Ovary (tissue), 9 donors: Measurements from ENCODE around the gene BAK1. TPM values are rescaled to one million over a fixed set of nuclear protein-coding genes. Genes with fewer than 3 reads are reported as not detected.
A peak's percentile ranks its signal among the peaks of the same experiment; 100 is the strongest.

Experiments used
- DNase-seq, 5 donors: peaks; one replicate each; pipeline ENCODE4 v3.0.0-alpha.2; 2019 to 2020
- H3K27ac ChIP-seq, 2 donors: fragments of 200-600 bp; one replicate each; pipeline versions ENCODE4 v1.5.1 to v1.8.0; 2019 to 2022
- H3K27me3 ChIP-seq: fragments of 200-600 bp; one replicate; pipeline ENCODE4 v1.8.0; 2022
- H3K36me3 ChIP-seq: fragments of 200-600 bp; sonication (generic); one replicate; pipeline ENCODE4 v1.5.1; 2019
- H3K4me1 ChIP-seq: one replicate; pipeline ENCODE4 v1.8.1; 2013; ENCODE audit warnings: mild to moderate bottlenecking, moderate library complexity; ENCODE audit not compliant: insufficient read depth
- H3K4me3 ChIP-seq: fragments of 200-600 bp; sonication (generic); one replicate; pipeline ENCODE4 v1.5.1; 2017
- H3K9me3 ChIP-seq, 2 donors: fragments of 200-600 bp in 1 of 2; sonication (generic) in 1 of 2; one replicate each; pipeline versions ENCODE4 v1.5.1 to v1.8.1; 2013 to 2019; ENCODE audit warnings: mild to moderate bottlenecking in 1 of 2, moderate library complexity in 1 of 2
- CTCF ChIP-seq, 3 donors: fragments of 450-650 bp in 2 of 3; fragments of 200-600 bp in 1 of 3; IDR thresholded peaks; one replicate each; pipeline versions ENCODE4 v1.5.1 to v1.8.0; 2016 to 2022; ENCODE audit warnings: antibody characterized with exemption in 3 of 3, mild to moderate bottlenecking in 1 of 3
- EP300 ChIP-seq: sonication (generic); formaldehyde crosslinking; IDR thresholded peaks from one replicate; pipeline ENCODE4 v1.6.1; 2017; ENCODE audit warnings: antibody characterized with exemption
- POLR2A ChIP-seq: fragments of 450-650 bp; IDR thresholded peaks from one replicate; pipeline ENCODE4 v1.6.1; 2017; ENCODE audit warnings: antibody characterized with exemption, mild to moderate bottlenecking, moderate library complexity
- WGBS, 3 donors: extraction: QIAGEN DNeasy Blood & Tissue Kit in 1 of 3; methylation state at CpG; one replicate each; pipeline versions ENCODE4 v1.1.5 to v1.1.7; 2013 to 2017; 5-methylcytosine and 5-hydroxymethylcytosine counted together
- intact Hi-C, 4 donors: fragments of 100-400 bp; cut with DNase I; formaldehyde crosslinking; loops; one replicate each; pipeline versions ENCODE4 v1.11.0 to v1.15.1; 2022 to 2023
- polyA plus RNA-seq, 2 donors: library from polyadenylated mRNA; stranded (reverse); fragments of 200-250 nt in 1 of 2; fragments of 350-450 nt in 1 of 2; fragmentation: Illumina TruSeq in 1 of 2; extraction: RNeasy Lipid Tissue Mini Kit (QIAGEN cat#74804) in 1 of 2; gene quantifications; one replicate each; pipeline ENCODE4 v1.2.3, GENCODE V29; 2013 to 2014
- total RNA-seq, 7 donors: library from RNA; depleted of rRNA in 2 of 7; stranded (reverse); fragments of >200 nt in 2 of 7; fragmentation: NEBNext Ultra II Directional in 3 of 7; extraction: Animal tissue kit (Norgen Biotek cat#: 25700) in 3 of 7; gene quantifications; one replicate each; pipeline versions ENCODE4 v1.1.0 to v1.2.4, GENCODE V29; 2016 to 2023
- donor health status: DM: no; HTN: no; CAD: no; lungs with moderate emphysema.
- donor health status: DM: no; HTN: no; CAD: no.
- donor health status: Bipolar disorder and iron deficiency.
- donor health status: DM: yes; HTN: yes; CAD: no.
- donor health status: DM: no; HTN: no; CAD: no.
- donor health status: DM: yes; HTN: yes; CAD: no.

BAK1 gene
- total and polyA plus RNA-seq, 9 donors = 3.9 to 16.9 (median 10.4) TPM

- Histone ChIP-seq H3K36me3 (no peaks in the 10 kb centered on the region), H3K4me3 (no peak overlapping the region), H3K9me3 (no peaks in the 10 kb centered on the region), H3K27me3 (no peaks in the 10 kb centered on the region), H3K27ac (no peak overlapping the region), H3K4me1 (no peaks in the 10 kb centered on the region)
- no peak for DNase-seq
- no peak for TF ChIP-seq EP300
- TF ChIP-seq CTCF (IDR thresholded peaks at IDR 0.05) = no peak
- no peak for TF ChIP-seq POLR2A
- intact Hi-C loops = no loop called here
- WGBS, 3 donors = 62 to 78% (median 67%) methylated on average over 4 of the region's 4 CpGs
Observed at GRCh38 chr6:33610067-33610466, 30.0 kb upstream of the BAK1 start.

GRCh38 chr6:33609528-33609927, 29.5 kb upstream of the BAK1 start:
- no peak for TF ChIP-seq POLR2A
- TF ChIP-seq CTCF (IDR thresholded peaks at IDR 0.05) = no peak
- TF ChIP-seq EP300 = no peak
- H3K27me3 ChIP-seq = no peaks in the 10 kb centered on the region
- no peak overlapping the region for H3K27ac ChIP-seq
- peak in 1 of 5 donors; percentile 40 for DNase-seq
- no peaks in the 10 kb centered on the region for H3K9me3 ChIP-seq
- intact Hi-C loops = no loop called here
- H3K36me3 ChIP-seq = no peaks in the 10 kb centered on the region
- 28 to 51% (median 38%) methylated on average over 6 of the region's 6 CpGs for WGBS, 3 donors
- H3K4me3 ChIP-seq = no peak overlapping the region
- H3K4me1 ChIP-seq = no peaks in the 10 kb centered on the region

GRCh38 chr6:33609019-33609418, 28.9 kb upstream of the BAK1 start:
- Histone ChIP-seq H3K27ac (no peak overlapping the region), H3K9me3 (no peaks in the 10 kb centered on the region), H3K4me3 (no peak overlapping the region), H3K36me3 (no peaks in the 10 kb centered on the region), H3K4me1 (no peaks in the 10 kb centered on the region), H3K27me3 (no peaks in the 10 kb centered on the region)
- 47 to 58% (median 54%) methylated on average over 3 of the region's 3 CpGs for WGBS, 3 donors
- DNase-seq = no peak
- TF ChIP-seq POLR2A = no peak
- no peak for TF ChIP-seq EP300
- TF ChIP-seq CTCF (IDR thresholded peaks at IDR 0.05) = no peak
- intact Hi-C loops = no loop called here

GRCh38 chr6:33607784-33608161, 27.7 kb upstream of the BAK1 start:
- Histone ChIP-seq H3K4me1 (no peaks in the 10 kb centered on the region), H3K27me3 (no peaks in the 10 kb centered on the region), H3K36me3 (no peaks in the 10 kb centered on the region), H3K27ac (no peak overlapping the region), H3K4me3 (no peak overlapping the region), H3K9me3 (no peaks in the 10 kb centered on the region)
- 69 to 76% (median 73%) methylated on average over 5 of the region's 5 CpGs for WGBS, 3 donors
- no peak for TF ChIP-seq EP300
- TF ChIP-seq CTCF (IDR thresholded peaks at IDR 0.05) = no peak
- no peak for TF ChIP-seq POLR2A
- DNase-seq = no peak
- intact Hi-C loops = no loop called here
